H1 (cell line): ENCODE data around the gene ZNF383. TPM values are rescaled to one million over a fixed set of nuclear protein-coding genes. Genes with fewer than 3 reads are reported as not detected.

Experiments
- BRCA1 ChIP-seq: IDR thresholded peaks from 2 replicates; pipeline ENCODE4 v1.6.1; 2012; ENCODE audit warnings: low read depth, low read length, improper control_type of control experiment
- CBX8 ChIP-seq: fragments of 300-800, 300-1000 bp; sonication (generic); IDR thresholded peaks from 2 replicates; pipeline ENCODE4 v1.7.1; 2016; ENCODE audit warnings: low read depth, low read length, borderline replicate concordance
- ZNF274 ChIP-seq: IDR thresholded peaks from 2 replicates; pipeline ENCODE4 v1.7.0; 2012; ENCODE audit warnings: low read length, borderline replicate concordance; ENCODE audit errors: extremely low read depth
- polyA plus RNA-seq, 7 experiments: library from polyadenylated mRNA; depleted of rRNA in 3 of 7; stranded (reverse) in 5 of 7; unstranded in 2 of 7; fragments of >200 nt in 5 of 7; fragments of 200-250 nt in 2 of 7; gene quantifications; 1 replicate in 5 of 7; 2 replicates in 1 of 7; 4 replicates in 1 of 7; pipeline versions ENCODE4 v1.2.1 to v1.2.3, GENCODE V29; 2011 to 2013; ENCODE audit warnings: missing spikeins in 2 of 7, mixed read lengths in 2 of 7
- total RNA-seq: library from RNA; stranded (reverse); fragmentation: NEBNext Ultra II Directional; extraction: Animal tissue kit (Norgen Biotek cat#: 25700); gene quantifications from 2 replicates; pipeline ENCODE4 v1.2.1, GENCODE V29; 2021

ZNF383 gene
- total and polyA plus RNA-seq, 2 of the 8 experiments (the other 6 are each of a cell fraction or from before 2014, with no cell fraction given): 1.2 to 3.9 TPM

- TF ChIP-seq CBX8 (no peak), BRCA1 (no peak), ZNF274 (no peak)
Observed at GRCh38 chr19:37221136-37221535, 3.1 kb downstream of the ZNF383 start (continued).
